Activated naive CD8-positive, alpha-beta T cell treated with anti-CD3 and anti-CD28 coated beads for 36 hours (primary cell): Measurements from ENCODE around the gene PSMG1. TPM values are rescaled to one million over a fixed set of nuclear protein-coding genes. Genes with fewer than 3 reads are reported as not detected.

Experiments used
- DNase-seq: peaks from one replicate; pipeline ENCODE4 v3.0.0; 2021
- H3K27ac Mint-ChIP-seq: one replicate; pipeline ENCODE4 v1.8.0; 2022; ENCODE audit warnings: mild to moderate bottlenecking, moderate library complexity, mixed read lengths
- H3K27me3 Mint-ChIP-seq: one replicate; pipeline ENCODE4 v1.8.0; 2022; ENCODE audit warnings: mild to moderate bottlenecking, mixed read lengths
- H3K36me3 Mint-ChIP-seq: one replicate; pipeline ENCODE4 v1.8.0; 2021; ENCODE audit warnings: mild to moderate bottlenecking, mixed read lengths
- H3K4me1 Mint-ChIP-seq: one replicate; pipeline ENCODE4 v1.8.0; 2021; ENCODE audit warnings: mixed read lengths
- H3K4me3 Mint-ChIP-seq: one replicate; pipeline ENCODE4 v1.8.0; 2022; ENCODE audit warnings: mild to moderate bottlenecking, moderate library complexity, mixed read lengths
- H3K9me3 Mint-ChIP-seq: one replicate; pipeline ENCODE4 v1.8.0; 2022; ENCODE audit warnings: mixed read lengths
- total RNA-seq, 2 experiments: library from RNA; stranded (reverse); gene quantifications; one replicate each; pipeline ENCODE4 v1.2.3, GENCODE V29; 2021

The PSMG1 gene
- total RNA-seq, 2 experiments from 2014 or later, result 135 to 143 TPM

DNA sequence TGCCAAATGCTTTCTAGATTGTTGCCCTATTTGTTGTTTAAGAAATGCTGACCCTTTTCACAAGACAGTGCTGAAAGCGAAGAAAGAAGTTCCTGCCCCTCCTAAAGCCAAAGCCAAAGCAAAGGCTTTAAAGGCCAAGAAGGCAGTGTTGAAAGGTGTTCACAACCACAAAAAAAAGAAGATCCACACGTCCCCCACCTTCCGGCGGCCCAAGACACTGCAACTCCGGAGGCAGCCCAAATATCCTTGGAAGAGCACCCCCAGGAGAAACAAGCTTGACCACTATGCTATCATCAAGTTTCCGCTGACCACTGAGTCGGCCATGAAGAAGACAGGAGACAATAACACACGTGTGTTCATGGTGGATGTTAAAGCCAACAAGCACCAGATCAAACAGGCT is 55.7 kb downstream of the PSMG1 start:
- Mint-ChIP-seq H3K9me3 (no peaks in the 10 kb centered on the region), H3K4me1 (no peaks in the 10 kb centered on the region), H3K27me3 (no peaks in the 10 kb centered on the region), H3K36me3 (no peaks in the 10 kb centered on the region), H3K4me3 (no peak overlapping the region), H3K27ac (no peak overlapping the region)
- no peak for DNase-seq

DNA sequence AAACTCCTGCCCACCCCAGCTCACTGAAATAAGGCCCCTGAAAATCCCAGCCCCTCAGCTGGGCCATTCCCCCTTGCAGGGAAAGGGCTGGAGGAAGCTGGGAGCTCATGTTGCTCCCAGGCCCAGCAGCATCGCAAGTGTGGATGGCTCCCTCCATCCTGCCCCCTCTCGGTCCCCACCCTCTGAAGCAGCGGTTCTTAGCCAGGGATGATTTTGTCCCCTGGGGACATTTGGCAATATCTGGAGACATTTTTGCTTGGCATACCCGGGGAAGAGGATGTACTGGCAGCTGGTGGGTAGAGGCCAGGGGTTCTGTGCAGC is 56.8 kb downstream of the PSMG1 start:
- Mint-ChIP-seq H3K4me1 (no peaks in the 10 kb centered on the region), H3K9me3 (peaks cover 6% of the 10 kb centered on the region), H3K4me3 (no peak overlapping the region), H3K27ac (no peak overlapping the region), H3K36me3 (peaks cover 4% of the 10 kb centered on the region), H3K27me3 (no peaks in the 10 kb centered on the region)
- DNase-seq, result no peak

DNA sequence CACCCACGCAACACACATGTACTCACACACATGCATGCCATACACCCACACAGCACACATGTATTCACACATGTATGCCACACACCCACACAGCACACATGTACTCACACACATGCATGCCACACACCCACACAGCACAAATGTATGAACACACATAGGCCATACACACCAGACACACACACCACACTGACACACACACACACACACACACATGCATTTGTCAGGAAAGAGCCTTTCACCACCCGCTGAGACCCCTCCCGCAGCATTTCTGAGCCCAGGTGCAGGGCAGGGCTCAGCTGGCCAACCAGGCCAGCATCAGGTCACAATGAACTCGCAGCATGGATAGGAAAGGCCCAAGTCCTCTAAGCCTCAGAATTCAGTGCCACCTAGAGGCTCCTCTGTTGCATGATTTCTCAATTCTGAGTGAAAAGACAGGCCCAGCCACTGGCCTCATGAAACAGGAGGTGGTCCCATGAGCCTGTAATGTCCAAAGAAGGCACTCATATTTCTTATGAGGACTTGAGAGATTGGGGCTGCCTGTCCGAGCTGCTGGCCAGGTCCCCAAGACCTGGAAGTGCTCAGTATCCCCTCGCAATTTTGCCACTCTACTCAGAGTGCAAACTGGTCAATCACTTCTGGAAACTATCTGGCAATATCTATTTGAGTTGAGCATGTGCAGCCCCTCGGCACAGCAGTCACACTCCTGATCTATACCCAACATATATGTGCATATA is 57.3 kb downstream of the PSMG1 start:
- Mint-ChIP-seq H3K27ac (no peak overlapping the region), H3K9me3 (peaks cover 6% of the 10 kb centered on the region), H3K4me3 (no peak overlapping the region)

More for the DNA sequence above, 57.3 kb downstream of the PSMG1 start:
- Mint-ChIP-seq H3K4me1 (no peaks in the 10 kb centered on the region), H3K27me3 (no peaks in the 10 kb centered on the region), H3K36me3 (peaks cover 4% of the 10 kb centered on the region)
- DNase-seq, result no peak

Other genes with a start within 250 kb of the PSMG1 start
- 10 to 100 TPM; 16.5 to 18.2 TPM for gene BRWD1, start 130.2 kb upstream of the PSMG1 start, total RNA-seq
- gene HMGN1, start 165.6 kb upstream of the PSMG1 start, total RNA-seq, result 100 to 1,000 TPM; 432 to 501 TPM